Stimulated activated CD4-positive, alpha-beta T cell treated with anti-CD3 and anti-CD28 coated beads, Interleukin-2, amount 100 ng/mL, for 48 hours (primary cell): ENCODE results near the gene ASTN2.

Experiments used
- DNase-seq, 2 donors: peaks; one replicate each; pipeline ENCODE4 v3.0.0-alpha.2; 2020

The ASTN2 gene

GRCh38 chr9:117156771-117157535, 257.9 kb downstream of the ASTN2 start:
- DNase-seq = no peak

- no peak for DNase-seq
Observed at GRCh38 chr9:117156144-117156688, 258.6 kb downstream of the ASTN2 start.

GRCh38 chr9:117153021-117153420, 261.8 kb downstream of the ASTN2 start:
- no peak for DNase-seq

GRCh38 chr9:117151716-117152115, 263.1 kb downstream of the ASTN2 start:
- no peak for DNase-seq

- no peak for DNase-seq
Observed at GRCh38 chr9:117149996-117150395, 264.9 kb downstream of the ASTN2 start.

- no peak for DNase-seq
Observed at GRCh38 chr9:117145811-117146490, 268.9 kb downstream of the ASTN2 start.

- no peak for DNase-seq
Observed at GRCh38 chr9:117145081-117145480, 269.8 kb downstream of the ASTN2 start.

GRCh38 chr9:117138231-117138630, 276.6 kb downstream of the ASTN2 start:
- no peak for DNase-seq

- DNase-seq = no peak
Observed at GRCh38 chr9:117136461-117136860, 278.4 kb downstream of the ASTN2 start.

GRCh38 chr9:117135501-117136098, 279.3 kb downstream of the ASTN2 start:
- DNase-seq = no peak

- no peak for DNase-seq
Observed at GRCh38 chr9:117134826-117135500, 279.9 kb downstream of the ASTN2 start.

- DNase-seq = no peak
Observed at GRCh38 chr9:117126871-117127270, 288.0 kb downstream of the ASTN2 start.

GRCh38 chr9:117125531-117125930, 289.3 kb downstream of the ASTN2 start:
- DNase-seq = no peak

- no peak for DNase-seq
Observed at GRCh38 chr9:117123729-117124128, 291.1 kb downstream of the ASTN2 start.

- DNase-seq = no peak
Observed at GRCh38 chr9:117122953-117123352, 291.9 kb downstream of the ASTN2 start.

GRCh38 chr9:117122102-117122501, 292.8 kb downstream of the ASTN2 start:
- DNase-seq = no peak

- DNase-seq = no peak
Observed at GRCh38 chr9:117121316-117121715, 293.5 kb downstream of the ASTN2 start.

GRCh38 chr9:117120061-117120460, 294.8 kb downstream of the ASTN2 start:
- DNase-seq = no peak

- no peak for DNase-seq
Observed at GRCh38 chr9:117116084-117116483, 298.8 kb downstream of the ASTN2 start.

GRCh38 chr9:117114768-117115167, 300.1 kb downstream of the ASTN2 start:
- no peak for DNase-seq

- no peak for DNase-seq
Observed at GRCh38 chr9:117104716-117105495, 310.0 kb downstream of the ASTN2 start.

- no peak for DNase-seq
Observed at GRCh38 chr9:117104206-117104605, 310.7 kb downstream of the ASTN2 start.
